HEK293T (cell line): ENCODE data around the gene RNF207.

Experiments used
- CTCF ChIA-PET: fragments of 350-600 bp; formaldehyde crosslinking; extraction: SDS; loops from one replicate; lab custom pipeline; 2021; ENCODE audit warnings: antibody characterized with exemption, inconsistent platforms; lab: Yijun Ruan, JAX
- POLR2A ChIA-PET: fragments of 350-600 bp; formaldehyde crosslinking; extraction: SDS; loops from one replicate; lab custom pipeline; 2020; ENCODE audit warnings: antibody characterized with exemption, inconsistent platforms; lab: Yijun Ruan, JAX
- DNase-seq: peaks from one replicate; pipeline ENCODE4 v3.0.0; 2012; ENCODE audit warnings: mixed read lengths; ENCODE audit errors: extremely low spot score
- ARNT ChIP-seq: fragments of 450-650 bp; IDR thresholded peaks from 2 replicates; pipeline ENCODE4 v1.6.1; 2017; ENCODE audit warnings: mild to moderate bottlenecking
- BHLHE40 ChIP-seq: fragments of 450-650 bp; IDR thresholded peaks from 2 replicates; pipeline ENCODE4 v1.6.1; 2016; ENCODE audit warnings: mild to moderate bottlenecking, moderate library complexity, borderline replicate concordance
- CTBP1 ChIP-seq: fragments of 450-650 bp; IDR thresholded peaks from 2 replicates; pipeline ENCODE4 v1.6.1; 2016; ENCODE audit warnings: borderline replicate concordance
- ELF4 ChIP-seq: fragments of 450-650 bp; IDR thresholded peaks from 2 replicates; pipeline ENCODE4 v1.6.1; 2017; ENCODE audit warnings: antibody characterized with exemption
- FOXA1 ChIP-seq: fragments of 450-650 bp; IDR thresholded peaks from 2 replicates; pipeline ENCODE4 v1.6.1; 2016; ENCODE audit warnings: mild to moderate bottlenecking
- FOXK2 ChIP-seq: fragments of 450-650 bp; IDR thresholded peaks from 2 replicates; pipeline ENCODE4 v1.6.1; 2016; ENCODE audit warnings: mild to moderate bottlenecking
- FOXM1 ChIP-seq: fragments of 450-650 bp; IDR thresholded peaks from 2 replicates; pipeline ENCODE4 v1.6.1; 2017; ENCODE audit warnings: mild to moderate bottlenecking, borderline replicate concordance
- HDGF ChIP-seq: fragments of 450-650 bp; IDR thresholded peaks from 2 replicates; pipeline ENCODE4 v1.6.1; 2017; ENCODE audit warnings: antibody characterized with exemption, borderline replicate concordance
- L3MBTL2 ChIP-seq: fragments of 450-650 bp; conservative IDR thresholded peaks from 2 replicates; pipeline ENCODE4 v1.6.1; 2016; ENCODE audit warnings: mild to moderate bottlenecking
- LEF1 ChIP-seq: fragments of 450-650 bp; IDR thresholded peaks from 2 replicates; pipeline ENCODE4 v1.6.1; 2017; ENCODE audit warnings: mild to moderate bottlenecking, borderline replicate concordance
- NFRKB ChIP-seq: fragments of 450-650 bp; IDR thresholded peaks from 2 replicates; pipeline ENCODE4 v1.6.1; 2016; ENCODE audit warnings: mild to moderate bottlenecking, moderate library complexity
- SP1 ChIP-seq: fragments of 450-650 bp; IDR thresholded peaks from 2 replicates; pipeline ENCODE4 v1.6.1; 2017
- SUZ12 ChIP-seq: fragments of 450-650 bp; IDR thresholded peaks from 2 replicates; pipeline ENCODE4 v1.6.1; 2016; ENCODE audit warnings: mild to moderate bottlenecking
- TARDBP ChIP-seq: fragments of 450-650 bp; IDR thresholded peaks from 2 replicates; pipeline ENCODE4 v1.6.1; 2016
- ZNF384 ChIP-seq: fragments of 450-650 bp; IDR thresholded peaks from 2 replicates; pipeline ENCODE4 v1.6.1; 2016
- TF ChIP-seq, protein P1 (sequence below): fragments of 450-650 bp; IDR thresholded peaks from 2 replicates; pipeline ENCODE4 v1.6.1; 2016

The RNF207 gene

DNA sequence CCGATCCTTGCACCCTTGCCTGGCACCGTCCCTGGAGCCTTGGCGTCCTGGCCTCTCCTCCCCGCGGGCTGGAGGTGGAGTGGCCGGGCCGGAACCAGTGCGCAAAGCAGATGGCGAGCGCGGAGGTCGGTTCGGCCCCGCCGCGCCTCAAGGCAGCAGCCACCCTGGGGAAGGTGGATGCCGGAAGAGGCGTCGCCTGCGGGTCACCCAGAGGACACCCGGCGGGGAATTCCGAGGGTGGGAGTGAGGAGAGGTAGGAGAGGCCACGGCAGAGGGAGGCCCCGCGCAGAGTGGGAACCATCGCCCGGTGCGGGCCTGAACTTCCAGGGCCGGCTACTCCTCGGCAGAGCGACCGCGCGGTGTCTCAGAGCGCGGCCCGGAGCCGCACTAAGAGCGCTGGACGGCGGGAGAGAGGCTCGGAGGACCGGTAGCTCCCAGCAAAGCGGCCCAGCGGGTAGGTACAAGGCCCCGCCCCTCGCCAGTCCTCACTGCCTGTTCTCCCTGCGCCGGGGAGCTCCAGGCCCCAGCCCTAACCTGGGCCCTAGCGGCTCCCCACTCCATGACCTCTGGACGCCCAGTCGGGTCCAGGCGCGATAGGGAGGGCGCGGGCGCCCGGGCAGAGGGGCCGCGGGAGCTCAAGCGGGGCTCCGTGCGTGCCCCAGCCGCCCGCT, at the start of gene RNF207:
Gene RNF207, plus strand, starts transcription at position 271 of the 671 bp plus-strand sequence. CDS start 417 bp downstream, outside the sequence.
- ChIA-PET CTCF (interaction anchor here (0.7 to 1.9 kb wide), 5 partner anchors 10 to 217 kb away, joined by 3 to 18 read pairs (median 5); no protein-coding TSS in a partner anchor), POLR2A (interaction anchor here (0.6 to 3.9 kb wide), 12 partner anchors 10 to 32 kb away, joined by 3 to 39 read pairs (median 4); partner anchors contain the start of gene ICMT)
- TF ChIP-seq LEF1 (no peak), L3MBTL2 (0 out of 2 replicates have a peak, but pooled peaks have one; percentile 37), ZNF384 (no peak)
- DNase-seq: peak; percentile 73

- TF ChIP-seq SP1 (no peak), NFRKB (no peak), FOXM1 (no peak), TARDBP (no peak)
- TF ChIP-seq, protein P1, sequence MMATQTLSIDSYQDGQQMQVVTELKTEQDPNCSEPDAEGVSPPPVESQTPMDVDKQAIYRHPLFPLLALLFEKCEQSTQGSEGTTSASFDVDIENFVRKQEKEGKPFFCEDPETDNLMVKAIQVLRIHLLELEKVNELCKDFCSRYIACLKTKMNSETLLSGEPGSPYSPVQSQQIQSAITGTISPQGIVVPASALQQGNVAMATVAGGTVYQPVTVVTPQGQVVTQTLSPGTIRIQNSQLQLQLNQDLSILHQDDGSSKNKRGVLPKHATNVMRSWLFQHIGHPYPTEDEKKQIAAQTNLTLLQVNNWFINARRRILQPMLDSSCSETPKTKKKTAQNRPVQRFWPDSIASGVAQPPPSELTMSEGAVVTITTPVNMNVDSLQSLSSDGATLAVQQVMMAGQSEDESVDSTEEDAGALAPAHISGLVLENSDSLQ: no peak
- ChIA-PET CTCF (interaction anchor here (1.8 kb wide), 1 partner anchor 47 kb away, joined by 5 read pairs; no protein-coding TSS in a partner anchor), POLR2A (interaction anchor here (1.6 kb wide), 1 partner anchor 8 kb away, joined by 4 read pairs; no protein-coding TSS in a partner anchor)
- no peak for DNase-seq
These were observed 48.8 kb upstream of the RNF207 start for GRCh38 chr1:6157132-6157527.

GRCh38 chr1:6157528-6158174, 48.3 kb upstream of the RNF207 start:
- ChIA-PET POLR2A (interaction anchor here (1.6 kb wide), 1 partner anchor 9 kb away, joined by 4 read pairs; no protein-coding TSS in a partner anchor), CTCF (interaction anchor here (1.3 to 1.8 kb wide), 2 partner anchors 9 to 47 kb away, joined by 5 read pairs; no protein-coding TSS in a partner anchor)
- no peak for DNase-seq
- TF ChIP-seq L3MBTL2 (no peak), FOXM1 (no peak), LEF1 (no peak), ZNF384 (no peak), CTBP1 (no peak), NFRKB (no peak), FOXK2 (no peak)
- TF ChIP-seq, protein P1: peak; percentile 42; the same call in 1 of the 2 replicates

DNA sequence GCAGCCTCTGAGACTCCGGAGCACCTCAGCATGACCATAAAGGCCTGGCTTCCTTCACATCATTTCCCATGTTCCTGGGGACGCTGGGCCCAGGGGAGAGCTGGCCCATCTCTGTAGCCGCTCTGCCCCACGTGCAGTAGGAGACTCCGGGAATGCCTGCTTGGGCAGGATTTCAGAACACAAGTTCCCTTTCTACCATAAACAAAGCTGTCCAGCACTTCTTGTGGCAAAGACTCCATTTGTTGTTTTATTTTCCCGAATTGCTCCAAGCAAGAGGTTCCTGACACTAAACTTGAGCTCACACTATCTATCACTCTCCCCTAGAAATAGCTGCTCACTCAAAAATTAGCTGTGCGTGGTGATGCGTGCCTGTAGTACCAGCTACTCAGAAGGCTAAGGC, 47.7 kb upstream of the RNF207 start:
- DNase-seq: no peak
- ChIA-PET CTCF (interaction anchor here (1.3 to 1.8 kb wide), 2 partner anchors 8 to 46 kb away, joined by 5 read pairs; no protein-coding TSS in a partner anchor), POLR2A (interaction anchor here (1.6 kb wide), 1 partner anchor 10 kb away, joined by 4 read pairs; no protein-coding TSS in a partner anchor)
- no peak for TF ChIP-seq FOXM1

GRCh38 chr1:6162341-6162740, 43.6 kb upstream of the RNF207 start:
- no peak for TF ChIP-seq TARDBP
- no peak for TF ChIP-seq ELF4
- TF ChIP-seq FOXA1: no peak
- TF ChIP-seq BHLHE40: no peak
- TF ChIP-seq SUZ12: no peak
- CTCF ChIA-PET: no interaction called here
- no peak for DNase-seq
- POLR2A ChIA-PET: interaction anchor here (1.2 kb wide), 1 partner anchor 46 kb away, joined by 3 read pairs; no protein-coding TSS in a partner anchor

GRCh38 chr1:6162773-6163172, 43.1 kb upstream of the RNF207 start:
- TF ChIP-seq FOXA1 (no peak), TARDBP (no peak), HDGF (no peak), FOXK2 (no peak), FOXM1 (no peak), ARNT (no peak), L3MBTL2 (no peak), SP1 (no peak), SUZ12 (no peak), LEF1 (no peak), CTBP1 (no peak), NFRKB (no peak), BHLHE40 (no peak), ELF4 (no peak), ZNF384 (no peak)
- TF ChIP-seq, protein P1: no peak
- CTCF ChIA-PET: no interaction called here
- POLR2A ChIA-PET: interaction anchor here (1.2 kb wide), 1 partner anchor 46 kb away, joined by 3 read pairs; no protein-coding TSS in a partner anchor
- peak; percentile 47 for DNase-seq
